C4-2B (cell line): ENCODE measurements around the gene MSN.
"Not testable (repeated sequence)": the region's sequence is repeated elsewhere in the genome, so short reads cannot be mapped to it uniquely, and the experiment has no call there.

Experiments
- H3K27ac ChIP-seq: fragments of 450-650 bp; 2 replicates; pipeline ENCODE4 v1.5.1; 2017
- CTCF ChIP-seq: fragments of 450-650 bp; conservative IDR thresholded peaks from 2 replicates; pipeline ENCODE4 v1.5.1; 2017; ENCODE audit warnings: mild to moderate bottlenecking
- ZFX ChIP-seq: fragments of 450-650 bp; IDR thresholded peaks from 2 replicates; pipeline ENCODE4 v1.6.1; 2017

Gene MSN

GRCh38 chrX:65667503-65668376 is at the start of gene MSN:
Gene MSN, plus strand, starts transcription at chrX:65667654. Its CDS starts 188 bp downstream, at chrX:65667842.
- H3K27ac ChIP-seq = peak within 1 kb of the TSS; percentile 69
- TF ChIP-seq ZFX (no peak), CTCF (no peak)

GRCh38 chrX:65620096-65620705 is 47.3 kb upstream of the MSN start:
- not testable (repeated sequence) for H3K27ac ChIP-seq

GRCh38 chrX:65630771-65631170 is 36.7 kb upstream of the MSN start:
- H3K27ac ChIP-seq = no peak overlapping the region
- no peak for TF ChIP-seq CTCF
- TF ChIP-seq ZFX = no peak

GRCh38 chrX:65633826-65634225 is 33.6 kb upstream of the MSN start:
- no peak for TF ChIP-seq ZFX
- no peak overlapping the region for H3K27ac ChIP-seq

- TF ChIP-seq ZFX (no peak), CTCF (no peak)
- H3K27ac ChIP-seq = no peak overlapping the region
Measured at GRCh38 chrX:65634732-65635131, 32.7 kb upstream of the MSN start.

GRCh38 chrX:65635378-65635777 is 32.1 kb upstream of the MSN start:
- H3K27ac ChIP-seq = no peak overlapping the region
- TF ChIP-seq ZFX = no peak
- no peak for TF ChIP-seq CTCF

- TF ChIP-seq ZFX (no peak), CTCF (no peak)
- no peak overlapping the region for H3K27ac ChIP-seq
Measured at GRCh38 chrX:65635822-65636221, 31.6 kb upstream of the MSN start.

GRCh38 chrX:65636261-65636660 is 31.2 kb upstream of the MSN start:
- not testable (repeated sequence) for H3K27ac ChIP-seq

- no peak overlapping the region for H3K27ac ChIP-seq
- TF ChIP-seq CTCF (no peak), ZFX (no peak)
Measured at GRCh38 chrX:65637335-65637734, 30.1 kb upstream of the MSN start.
